Epithelial cell of esophagus (primary cell): ENCODE measurements around the gene TUBAL3.

Source experiments
- DNase-seq: peaks from one replicate; pipeline ENCODE4 v3.0.0; 2010; ENCODE audit warnings: low read depth
- H3K4me3 ChIP-seq: 2 replicates; pipeline ENCODE4 v1.5.1; 2011; ENCODE audit warnings: mild to moderate bottlenecking, low read length, control low read depth
- CTCF ChIP-seq: IDR thresholded peaks from 2 replicates; pipeline ENCODE4 v1.5.1; 2011; ENCODE audit warnings: low read depth, mild to moderate bottlenecking, low read length, control low read depth, inconsistent platforms; ENCODE audit not compliant: insufficient read depth; ENCODE audit errors: missing control alignments

TUBAL3 gene

GRCh38 chr10:5356302-5356763, 48.3 kb downstream of the TUBAL3 start:
- no peak for TF ChIP-seq CTCF
- H3K4me3 ChIP-seq: no peak overlapping the region
- DNase-seq: no peak

GRCh38 chr10:5355594-5356301, 48.9 kb downstream of the TUBAL3 start:
- DNase-seq: peak; percentile 31
- TF ChIP-seq CTCF: no peak

DNA sequence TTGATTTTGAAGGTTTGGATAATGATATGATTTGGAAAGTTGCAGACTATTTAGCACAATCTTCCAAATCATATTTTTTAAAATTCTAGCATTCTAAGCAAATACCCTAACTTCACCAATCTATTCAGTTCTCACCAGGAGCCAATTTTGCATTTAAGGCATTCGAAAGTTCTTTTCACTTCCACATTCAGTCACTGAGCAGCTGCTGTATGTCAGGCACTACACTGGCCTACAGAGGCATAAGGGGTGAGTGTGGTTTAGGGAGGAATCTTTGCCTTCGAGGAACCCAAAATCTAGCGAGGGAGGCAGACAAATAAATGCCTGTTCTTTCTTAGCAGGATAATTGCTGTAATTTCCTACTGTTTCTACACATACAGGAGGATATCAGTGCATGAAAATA, 50.6 kb downstream of the TUBAL3 start:
- no peak overlapping the region for H3K4me3 ChIP-seq
- DNase-seq: no peak
- no peak for TF ChIP-seq CTCF

More at GRCh38 chr10:5355594-5356301, 48.9 kb downstream of the TUBAL3 start:
- H3K4me3 ChIP-seq: no peak overlapping the region

DNA sequence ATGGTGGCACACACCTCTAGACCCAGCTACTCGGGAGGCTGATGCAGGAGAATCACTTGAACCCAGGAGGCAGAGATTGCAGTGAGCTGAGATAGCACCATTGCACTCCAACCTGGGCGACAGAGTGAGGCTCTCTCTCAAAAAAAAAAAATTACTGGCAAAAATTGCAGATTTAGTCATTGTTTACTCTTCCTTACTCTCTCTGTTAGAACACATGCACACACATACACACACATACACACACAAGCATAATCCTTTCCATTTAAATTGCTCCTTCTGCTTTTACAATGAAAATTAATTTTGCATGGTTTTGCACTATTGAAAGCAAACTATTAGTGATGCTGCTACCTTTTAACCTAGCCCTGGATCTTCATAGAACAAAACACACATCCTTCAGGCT, 55.3 kb downstream of the TUBAL3 start:
- peak; percentile 27 for DNase-seq
- H3K4me3 ChIP-seq: no peak overlapping the region
- TF ChIP-seq CTCF: no peak

DNA sequence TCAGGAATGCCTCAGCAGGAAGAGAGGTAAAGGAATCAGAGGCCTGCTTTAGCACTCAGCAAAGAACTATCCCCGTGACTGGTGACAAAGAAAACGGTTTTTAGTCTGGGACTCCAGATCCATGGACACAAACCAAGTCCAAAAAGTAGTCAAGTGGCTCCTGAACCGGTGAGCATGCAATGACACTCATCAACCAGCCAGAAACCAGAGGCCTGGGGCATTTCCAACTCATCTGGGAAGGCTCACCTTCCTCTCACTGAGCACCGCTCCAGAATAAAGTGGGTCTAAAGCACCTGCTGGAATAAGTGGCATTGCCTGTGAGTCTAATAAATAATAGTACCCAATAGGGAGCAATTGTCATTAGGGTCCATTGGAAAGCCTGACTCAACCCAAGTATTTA, 57.7 kb downstream of the TUBAL3 start:
- TF ChIP-seq CTCF: no peak
- DNase-seq: no peak
- no peak overlapping the region for H3K4me3 ChIP-seq

GRCh38 chr10:5344746-5345145, 59.9 kb downstream of the TUBAL3 start:
- TF ChIP-seq CTCF: no peak
- no peak for DNase-seq
- H3K4me3 ChIP-seq: no peak overlapping the region

DNA sequence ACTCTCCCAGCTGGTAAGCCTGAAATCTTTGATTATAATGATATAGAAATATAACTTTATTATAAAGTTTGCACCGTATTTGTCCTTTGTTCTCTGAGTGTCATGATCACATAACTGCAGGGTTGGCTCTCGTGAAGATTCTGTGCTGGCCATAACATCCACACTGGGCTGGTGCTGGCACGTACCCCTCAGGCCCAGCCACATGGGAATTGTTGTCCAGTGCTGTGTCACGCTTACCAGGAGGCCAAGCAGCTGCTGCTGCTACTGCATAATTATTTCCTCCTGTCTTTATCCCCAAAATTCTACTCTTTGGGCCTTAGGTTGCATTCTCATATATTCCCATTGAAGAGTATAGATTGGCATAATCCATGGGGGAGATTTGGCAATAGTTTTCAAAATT, 60.6 kb downstream of the TUBAL3 start:
- no peak overlapping the region for H3K4me3 ChIP-seq
- DNase-seq: no peak
- no peak for TF ChIP-seq CTCF
